ENCODE results near the gene SLC26A1.

Gene SLC26A1

GRCh38 chr4:965048-965765 is 28.0 kb downstream of the SLC26A1 start:
- no peak for DNase-seq
- no peak overlapping the region for H3K14ac ChIP-seq (ENCODE audit: low read length)
- no peak overlapping the region for H3K4ac ChIP-seq (ENCODE audit: low read depth, low read length)
- no peak overlapping the region for H2BK12ac ChIP-seq (ENCODE audit: low read length)
- no peak overlapping the region for H2BK5ac ChIP-seq (ENCODE audit: low read depth, low read length, poor library complexity)
- H3K79me1 ChIP-seq (ENCODE audit: low read length) = no peaks in the 10 kb centered on the region
- no peak overlapping the region for H3K9ac ChIP-seq (ENCODE audit: low read length)
- H3K23ac ChIP-seq (ENCODE audit: low read length) = no peak overlapping the region
- H3K79me2 ChIP-seq (ENCODE audit: control insufficient read depth, insufficient read depth, low read length, poor library complexity) = no peaks in the 10 kb centered on the region
- H3K4me1 ChIP-seq (ENCODE audit: control insufficient read depth in 1 of 2, insufficient read depth in 2 of 2, low read length in 2 of 2) = peaks cover 0 to 3% of the 10 kb centered on the region in 2 experiments
- no peak overlapping the region for H3K18ac ChIP-seq (ENCODE audit: low read length)
- H4K12ac ChIP-seq (ENCODE audit: low read depth, low read length) = no peak overlapping the region
- peaks cover 6% of the 10 kb centered on the region for H3K9me3 ChIP-seq (ENCODE audit: insufficient read depth, low read depth, low read length)
- no peak overlapping the region for H3K4me3 ChIP-seq (ENCODE audit: low read depth, low read length)
- no peak overlapping the region for H2BK120ac ChIP-seq (ENCODE audit: insufficient read depth, low read length, poor library complexity)
- no peak overlapping the region for H4K91ac ChIP-seq (ENCODE audit: low read depth, low read length)
- no CpG with 5 or more reads among the region's 26 CpGs for WGBS (ENCODE audit: extremely low coverage, insufficient coverage, insufficient read length)
- no peak overlapping the region for H4K8ac ChIP-seq (ENCODE audit: low read depth, low read length)
- no peak overlapping the region for H2AK5ac ChIP-seq (ENCODE audit: low read length)
- H3K27ac ChIP-seq (ENCODE audit: low read depth, low read length) = no peak overlapping the region
- no peak overlapping the region for H3K4me2 ChIP-seq (ENCODE audit: low read length)
- H3K27me3 ChIP-seq (ENCODE audit: insufficient read depth, low read length) = peaks cover 18% of the 10 kb centered on the region
- peaks cover 15 to 26% of the 10 kb centered on the region in 2 experiments for H3K36me3 ChIP-seq (ENCODE audit: control insufficient read depth in 1 of 2, insufficient read depth in 2 of 2, low read length in 2 of 2)
- no peak overlapping the region for H2AFZ ChIP-seq (ENCODE audit: insufficient read depth, low read length, poor library complexity)

- Histone ChIP-seq H2BK5ac (ENCODE audit: low read depth, low read length, poor library complexity) (no peak overlapping the region), H3K4me3 (ENCODE audit: low read depth, low read length) (no peak overlapping the region), H3K4me2 (ENCODE audit: low read length) (no peak overlapping the region), H3K36me3 (ENCODE audit: control insufficient read depth in 1 of 2, insufficient read depth in 2 of 2, low read length in 2 of 2) (peaks cover 15 to 26% of the 10 kb centered on the region in 2 experiments), H2AFZ (ENCODE audit: insufficient read depth, low read length, poor library complexity) (no peak overlapping the region), H3K4me1 (ENCODE audit: control insufficient read depth in 1 of 2, insufficient read depth in 2 of 2, low read length in 2 of 2) (peaks cover 0 to 3% of the 10 kb centered on the region in 2 experiments), H2AK5ac (ENCODE audit: low read length) (no peak overlapping the region), H3K27ac (ENCODE audit: low read depth, low read length) (no peak overlapping the region), H3K14ac (ENCODE audit: low read length) (no peak overlapping the region), H3K9me3 (ENCODE audit: insufficient read depth, low read depth, low read length) (peaks cover 6% of the 10 kb centered on the region), H3K18ac (ENCODE audit: low read length) (no peak overlapping the region), H2BK120ac (ENCODE audit: insufficient read depth, low read length, poor library complexity) (no peak overlapping the region), H4K12ac (ENCODE audit: low read depth, low read length) (no peak overlapping the region), H4K8ac (ENCODE audit: low read depth, low read length) (no peak overlapping the region), H3K4ac (ENCODE audit: low read depth, low read length) (no peak overlapping the region), H3K79me2 (ENCODE audit: control insufficient read depth, insufficient read depth, low read length, poor library complexity) (no peaks in the 10 kb centered on the region), H3K27me3 (ENCODE audit: insufficient read depth, low read length) (peaks cover 18% of the 10 kb centered on the region), H3K79me1 (ENCODE audit: low read length) (no peaks in the 10 kb centered on the region), H3K9ac (ENCODE audit: low read length) (no peak overlapping the region), H3K23ac (ENCODE audit: low read length) (no peak overlapping the region), H2BK12ac (ENCODE audit: low read length) (no peak overlapping the region), H4K91ac (ENCODE audit: low read depth, low read length) (no peak overlapping the region)
- no peak for DNase-seq
- WGBS (ENCODE audit: extremely low coverage, insufficient coverage, insufficient read length) = no CpG with 5 or more reads among the region's 23 CpGs
These were observed 28.7 kb downstream of the SLC26A1 start for GRCh38 chr4:964346-965025.

GRCh38 chr4:963276-964225 is 29.7 kb downstream of the SLC26A1 start:
- no peak overlapping the region for H3K23ac ChIP-seq (ENCODE audit: low read length)
- H3K4ac ChIP-seq (ENCODE audit: low read depth, low read length) = no peak overlapping the region
- WGBS (ENCODE audit: extremely low coverage, insufficient coverage, insufficient read length) = no CpG with 5 or more reads among the region's 39 CpGs
- H3K18ac ChIP-seq (ENCODE audit: low read length) = no peak overlapping the region
- H3K14ac ChIP-seq (ENCODE audit: low read length) = no peak overlapping the region
- H3K4me2 ChIP-seq (ENCODE audit: low read length) = no peak overlapping the region
- no peak overlapping the region for H4K12ac ChIP-seq (ENCODE audit: low read depth, low read length)
- H2BK5ac ChIP-seq (ENCODE audit: low read depth, low read length, poor library complexity) = no peak overlapping the region
- no peaks in the 10 kb centered on the region for H3K79me1 ChIP-seq (ENCODE audit: low read length)
- peaks cover 5% of the 10 kb centered on the region for H3K9me3 ChIP-seq (ENCODE audit: insufficient read depth, low read depth, low read length)
- no peak overlapping the region for H2BK12ac ChIP-seq (ENCODE audit: low read length)
- H3K27me3 ChIP-seq (ENCODE audit: insufficient read depth, low read length) = peaks cover 11% of the 10 kb centered on the region
- DNase-seq = no peak
- no peak overlapping the region for H3K4me3 ChIP-seq (ENCODE audit: low read depth, low read length)
- H3K27ac ChIP-seq (ENCODE audit: low read depth, low read length) = no peak overlapping the region
- no peaks in the 10 kb centered on the region for H3K79me2 ChIP-seq (ENCODE audit: control insufficient read depth, insufficient read depth, low read length, poor library complexity)
- no peak overlapping the region for H2BK120ac ChIP-seq (ENCODE audit: insufficient read depth, low read length, poor library complexity)
- H4K8ac ChIP-seq (ENCODE audit: low read depth, low read length) = no peak overlapping the region
- H3K9ac ChIP-seq (ENCODE audit: low read length) = no peak overlapping the region
- no peak overlapping the region for H2AFZ ChIP-seq (ENCODE audit: insufficient read depth, low read length, poor library complexity)
- no peak overlapping the region for H4K91ac ChIP-seq (ENCODE audit: low read depth, low read length)
- H2AK5ac ChIP-seq (ENCODE audit: low read length) = no peak overlapping the region
- peaks cover 15 to 26% of the 10 kb centered on the region in 2 experiments for H3K36me3 ChIP-seq (ENCODE audit: control insufficient read depth in 1 of 2, insufficient read depth in 2 of 2, low read length in 2 of 2)
- H3K4me1 ChIP-seq (ENCODE audit: control insufficient read depth in 1 of 2, insufficient read depth in 2 of 2, low read length in 2 of 2) = peaks cover 0 to 3% of the 10 kb centered on the region in 2 experiments
